ENCODE measurements around the gene NINJ2. TPM values are rescaled to one million over a fixed set of nuclear protein-coding genes. Genes with fewer than 3 reads are reported as not detected.

The NINJ2 gene
- total RNA-seq, 1 donor from 2014 or later: not detected

GRCh38 chr12:586318-587071, 76.8 kb downstream of the NINJ2 start:
- Histone ChIP-seq H3K27me3 (ENCODE audit: control insufficient read depth, insufficient read depth, low read length) (peaks cover under 1% of the 10 kb centered on the region), H3K36me3 (ENCODE audit: control insufficient read depth, insufficient read depth, low read length) (no peaks in the 10 kb centered on the region), H3K4me3 (ENCODE audit: low read depth, low read length) (no peak overlapping the region)
- no peak for TF ChIP-seq CTCF (IDR thresholded peaks at IDR 0.05; ENCODE audit: insufficient read depth, low read length, poor library complexity, severe bottlenecking)
- DNase-seq (ENCODE audit: low read depth): no peak

- Histone ChIP-seq H3K27me3 (ENCODE audit: control insufficient read depth, insufficient read depth, low read length) (peaks cover 2% of the 10 kb centered on the region), H3K4me3 (ENCODE audit: low read depth, low read length) (no peak overlapping the region), H3K36me3 (ENCODE audit: control insufficient read depth, insufficient read depth, low read length) (no peaks in the 10 kb centered on the region)
- no peak for TF ChIP-seq CTCF (IDR thresholded peaks at IDR 0.05; ENCODE audit: insufficient read depth, low read length, poor library complexity, severe bottlenecking)
- DNase-seq (ENCODE audit: low read depth): no peak
Observed at GRCh38 chr12:585062-586061, 77.9 kb downstream of the NINJ2 start.

DNA sequence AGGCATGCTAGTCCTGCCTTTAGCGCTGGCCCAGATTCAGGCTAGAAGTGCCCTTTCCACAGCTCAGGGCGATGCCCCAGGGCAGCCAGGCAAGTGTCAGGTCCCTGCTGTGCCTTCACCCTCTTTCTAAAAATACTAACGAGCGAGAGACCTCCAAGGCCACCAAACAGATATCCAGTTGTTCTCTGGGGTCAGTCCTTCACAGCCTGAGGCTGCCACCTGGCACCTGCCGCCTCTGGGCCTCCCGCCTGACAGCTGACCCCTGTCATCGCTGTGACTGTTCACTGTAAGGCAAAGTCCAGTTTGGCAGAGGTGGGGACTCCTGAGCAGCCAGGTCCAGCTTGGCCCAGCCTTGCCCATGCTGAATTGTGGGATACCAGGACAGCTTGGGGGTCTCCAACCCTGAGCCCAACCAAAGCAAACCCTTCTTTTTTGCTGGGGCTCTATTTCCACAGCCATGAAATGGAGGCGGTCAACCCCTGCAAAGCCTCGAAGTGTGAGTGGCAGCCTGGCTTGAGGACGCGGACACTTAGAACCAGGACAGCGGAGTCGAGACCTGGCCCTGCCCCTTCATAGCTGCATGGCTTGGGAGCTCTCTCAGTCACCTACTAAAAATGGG, 79.9 kb downstream of the NINJ2 start:
- DNase-seq (ENCODE audit: low read depth): no peak
- no peak for TF ChIP-seq CTCF (IDR thresholded peaks at IDR 0.05; ENCODE audit: insufficient read depth, low read length, poor library complexity, severe bottlenecking)
- H3K27me3 ChIP-seq (ENCODE audit: control insufficient read depth, insufficient read depth, low read length): peaks cover 2% of the 10 kb centered on the region
- H3K4me3 ChIP-seq (ENCODE audit: low read depth, low read length): no peak overlapping the region
- H3K36me3 ChIP-seq (ENCODE audit: control insufficient read depth, insufficient read depth, low read length): no peaks in the 10 kb centered on the region

GRCh38 chr12:581746-582145, 81.5 kb downstream of the NINJ2 start:
- H3K4me3 ChIP-seq (ENCODE audit: low read depth, low read length): no peak overlapping the region
- TF ChIP-seq CTCF (IDR thresholded peaks at IDR 0.05; ENCODE audit: insufficient read depth, low read length, poor library complexity, severe bottlenecking): no peak
- no peaks in the 10 kb centered on the region for H3K36me3 ChIP-seq (ENCODE audit: control insufficient read depth, insufficient read depth, low read length)
- no peak for DNase-seq (ENCODE audit: low read depth)
- H3K27me3 ChIP-seq (ENCODE audit: control insufficient read depth, insufficient read depth, low read length): peaks cover 2% of the 10 kb centered on the region

DNA sequence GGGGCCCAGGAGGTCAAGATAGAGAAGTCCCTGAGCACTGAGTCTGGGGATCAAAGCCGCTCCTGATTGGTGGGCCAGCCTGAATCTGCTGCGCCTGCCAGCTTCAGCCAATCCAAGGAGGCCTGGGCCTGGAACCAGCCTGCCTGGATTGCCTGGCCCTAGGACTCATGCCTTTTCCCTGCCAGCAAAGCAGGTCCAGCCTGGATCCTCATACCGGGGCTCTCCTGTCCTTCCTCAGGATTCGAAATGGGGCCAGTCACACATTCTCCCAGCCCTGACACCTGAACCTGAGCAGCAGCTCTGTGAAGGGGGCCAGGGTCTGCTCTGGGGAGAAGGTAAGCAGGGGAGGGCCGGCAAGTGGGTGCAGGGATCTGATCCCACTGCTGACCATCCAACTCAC, 81.9 kb downstream of the NINJ2 start:
- Histone ChIP-seq H3K4me3 (ENCODE audit: low read depth, low read length) (no peak overlapping the region), H3K27me3 (ENCODE audit: control insufficient read depth, insufficient read depth, low read length) (peaks cover 2% of the 10 kb centered on the region), H3K36me3 (ENCODE audit: control insufficient read depth, insufficient read depth, low read length) (no peaks in the 10 kb centered on the region)
- TF ChIP-seq CTCF (IDR thresholded peaks at IDR 0.05; ENCODE audit: insufficient read depth, low read length, poor library complexity, severe bottlenecking): no peak
- DNase-seq (ENCODE audit: low read depth): no peak

All from kidney epithelial cell (primary cell).